Astrocyte of the hippocampus (primary cell): ENCODE results near the gene SMCO4.

Source experiments
- DNase-seq: peaks from one replicate; pipeline ENCODE4 v3.0.0; 2011; ENCODE audit warnings: low read depth, low spot score

SMCO4 gene

GRCh38 chr11:93528757-93529645 is 14.2 kb downstream of the SMCO4 start:
- no peak for DNase-seq

- no peak for DNase-seq
Measured at GRCh38 chr11:93528252-93528651, 14.9 kb downstream of the SMCO4 start.

GRCh38 chr11:93526641-93527583 is 16.3 kb downstream of the SMCO4 start:
- DNase-seq, result no peak

- DNase-seq, result no peak
Measured at GRCh38 chr11:93526346-93526633, 16.9 kb downstream of the SMCO4 start.

GRCh38 chr11:93525601-93526345 is 17.4 kb downstream of the SMCO4 start:
- peak; percentile 28 for DNase-seq

GRCh38 chr11:93524858-93525257 is 18.3 kb downstream of the SMCO4 start:
- DNase-seq, result no peak

GRCh38 chr11:93524173-93524536 is 19.0 kb downstream of the SMCO4 start:
- no peak for DNase-seq

GRCh38 chr11:93520726-93521509 is 22.3 kb downstream of the SMCO4 start:
- no peak for DNase-seq

GRCh38 chr11:93519179-93519578 is 24.0 kb downstream of the SMCO4 start:
- DNase-seq, result no peak

- DNase-seq, result no peak
Measured at GRCh38 chr11:93518081-93518480, 25.1 kb downstream of the SMCO4 start.

- DNase-seq, result no peak
Measured at GRCh38 chr11:93517611-93518010, 25.6 kb downstream of the SMCO4 start.

GRCh38 chr11:93517041-93517440 is 26.1 kb downstream of the SMCO4 start:
- no peak for DNase-seq

- DNase-seq, result no peak
Measured at GRCh38 chr11:93515441-93516025, 27.7 kb downstream of the SMCO4 start.

GRCh38 chr11:93514712-93515111 is 28.5 kb downstream of the SMCO4 start:
- no peak for DNase-seq

GRCh38 chr11:93513772-93514171 is 29.4 kb downstream of the SMCO4 start:
- DNase-seq, result no peak

- DNase-seq, result no peak
Measured at GRCh38 chr11:93512949-93513667, 30.1 kb downstream of the SMCO4 start.

- DNase-seq, result no peak
Measured at GRCh38 chr11:93512073-93512475, 31.1 kb downstream of the SMCO4 start.

- DNase-seq, result no peak
Measured at GRCh38 chr11:93510196-93510873, 32.9 kb downstream of the SMCO4 start.

GRCh38 chr11:93507517-93507916 is 35.7 kb downstream of the SMCO4 start:
- DNase-seq, result no peak

- no peak for DNase-seq
Measured at GRCh38 chr11:93505703-93506102, 37.5 kb downstream of the SMCO4 start.
